Neural progenitor cell (in vitro differentiated cells): Measurements from ENCODE around the gene CADPS. TPM values are rescaled to one million over a fixed set of nuclear protein-coding genes. Genes with fewer than 3 reads are reported as not detected.

Experiments
- DNase-seq: peaks from one replicate; pipeline ENCODE4 v3.0.0-alpha.2; 2016; ENCODE audit warnings: low spot score
- H2AFZ ChIP-seq: fragments of 200-600 bp; sonication (generic); replicated peaks from 2 replicates; pipeline ENCODE4 v1.6.1; 2016; ENCODE audit warnings: antibody characterized with exemption
- H3F3A ChIP-seq: fragments of 200-600 bp; sonication (generic); 2 replicates; pipeline ENCODE4 v1.6.1; 2016; ENCODE audit warnings: antibody characterized with exemption, low read depth
- H3K27ac ChIP-seq: fragments of 200-600 bp; sonication (generic); 2 replicates; pipeline ENCODE4 v1.5.1; 2016; ENCODE audit warnings: mild to moderate bottlenecking
- H3K27me3 ChIP-seq: fragments of 200-600 bp; sonication (generic); 2 replicates; pipeline ENCODE4 v1.6.1; 2016; ENCODE audit warnings: mild to moderate bottlenecking, moderate library complexity
- H3K36me3 ChIP-seq: fragments of 200-600 bp; sonication (generic); 2 replicates; pipeline ENCODE4 v1.5.1; 2016
- H3K4me1 ChIP-seq: fragments of 200-600 bp; sonication (generic); 2 replicates; pipeline ENCODE4 v1.6.1; 2016; ENCODE audit warnings: mixed run types
- H3K4me2 ChIP-seq: fragments of 200-600 bp; sonication (generic); 2 replicates; pipeline ENCODE4 v1.6.1; 2016
- H3K4me3 ChIP-seq: fragments of 200-600 bp; sonication (generic); 2 replicates; pipeline ENCODE4 v1.5.1; 2016
- H3K79me2 ChIP-seq: fragments of 200-600 bp; sonication (generic); 2 replicates; pipeline ENCODE4 v1.6.1; 2016; ENCODE audit warnings: low read depth
- H3K9ac ChIP-seq: fragments of 200-600 bp; sonication (generic); 2 replicates; pipeline ENCODE4 v1.6.1; 2016
- H3K9me3 ChIP-seq: fragments of 200-600 bp; sonication (generic); 2 replicates; pipeline ENCODE4 v1.5.1; 2016; ENCODE audit warnings: low read depth
- H4K20me1 ChIP-seq: fragments of 200-600 bp; sonication (generic); 2 replicates; pipeline ENCODE4 v1.6.1; 2016; ENCODE audit warnings: low read depth
- H3K27ac Mint-ChIP-seq: 3 replicates; pipeline ENCODE4 v1.8.0; 2021; ENCODE audit warnings: mixed read lengths
- H3K27me3 Mint-ChIP-seq: 2 replicates; pipeline ENCODE4 v1.8.0; 2022; ENCODE audit warnings: low read depth, mild to moderate bottlenecking, inconsistent platforms, moderate library complexity, mixed read lengths; ENCODE audit not compliant: insufficient read depth
- H3K36me3 Mint-ChIP-seq: 3 replicates; pipeline ENCODE4 v1.8.0; 2021; ENCODE audit warnings: mixed read lengths
- H3K4me1 Mint-ChIP-seq: 3 replicates; pipeline ENCODE4 v1.8.0; 2021; ENCODE audit warnings: mixed read lengths
- H3K4me3 Mint-ChIP-seq: 3 replicates; pipeline ENCODE4 v1.8.0; 2021; ENCODE audit warnings: mild to moderate bottlenecking, moderate library complexity, mixed read lengths
- H3K9me3 Mint-ChIP-seq: 3 replicates; pipeline ENCODE4 v1.8.0; 2020; ENCODE audit warnings: mixed read lengths
- EZH2 ChIP-seq: fragments of 200-600 bp; sonication (generic); IDR thresholded peaks from 2 replicates; pipeline ENCODE4 v1.6.1; 2017; ENCODE audit warnings: antibody characterized with exemption, mild to moderate bottlenecking, moderate library complexity
- EZH2phosphoT487 ChIP-seq: fragments of 200-600 bp; sonication (generic); IDR thresholded peaks from 2 replicates; pipeline ENCODE4 v1.6.1; 2017; ENCODE audit warnings: antibody characterized with exemption
- total RNA-seq: library from RNA; depleted of rRNA; stranded (reverse); fragments of >200 nt; gene quantifications from 2 replicates; pipeline ENCODE4 v1.2.3, GENCODE V29; 2015; ENCODE audit warnings: low replicate concordance
- TF ChIP-seq, protein P1 (sequence below): fragments of 200-600 bp; sonication (generic); IDR thresholded peaks from 2 replicates; pipeline ENCODE4 v1.5.1; 2017; ENCODE audit warnings: antibody characterized with exemption, mild to moderate bottlenecking

The CADPS gene
- total RNA-seq, 1 donor from 2014 or later: 17.3 TPM

DNA sequence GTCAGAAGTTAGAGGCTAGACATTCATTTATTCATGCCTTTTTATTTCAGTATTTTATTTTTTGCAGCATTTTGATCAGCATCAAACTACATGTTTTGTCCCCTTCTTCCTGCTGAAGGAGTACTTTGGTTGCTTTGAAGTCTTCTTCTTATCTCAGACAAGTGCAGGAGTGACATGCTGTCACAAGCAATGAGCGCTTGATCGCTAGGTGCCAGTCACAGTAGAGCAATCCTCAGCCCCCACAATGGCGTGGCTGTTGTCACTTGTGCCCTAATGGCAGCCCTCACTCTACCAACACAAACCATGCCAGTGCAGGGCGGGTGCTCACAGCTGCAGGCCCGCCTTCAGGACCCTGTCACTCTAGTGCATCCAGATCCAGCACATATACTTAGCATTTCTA is 317.2 kb downstream of the CADPS start:
- no peak overlapping the region for H3K4me3 Mint-ChIP-seq
- H3K4me2 ChIP-seq: no peak overlapping the region
- H4K20me1 ChIP-seq: peaks cover 6% of the 10 kb centered on the region
- H2AFZ ChIP-seq: no peak overlapping the region
- H3K27ac Mint-ChIP-seq: no peak overlapping the region
- no peaks in the 10 kb centered on the region for H3F3A ChIP-seq
- H3K9ac ChIP-seq: no peak overlapping the region
- H3K36me3 ChIP-seq: no peaks in the 10 kb centered on the region
- no peaks in the 10 kb centered on the region for H3K79me2 ChIP-seq
- H3K27me3 ChIP-seq: peaks cover 12% of the 10 kb centered on the region
- H3K27me3 Mint-ChIP-seq: peaks cover 9% of the 10 kb centered on the region
- TF ChIP-seq EZH2phosphoT487: no peak
- no peak for TF ChIP-seq EZH2
- TF ChIP-seq, protein P1, sequence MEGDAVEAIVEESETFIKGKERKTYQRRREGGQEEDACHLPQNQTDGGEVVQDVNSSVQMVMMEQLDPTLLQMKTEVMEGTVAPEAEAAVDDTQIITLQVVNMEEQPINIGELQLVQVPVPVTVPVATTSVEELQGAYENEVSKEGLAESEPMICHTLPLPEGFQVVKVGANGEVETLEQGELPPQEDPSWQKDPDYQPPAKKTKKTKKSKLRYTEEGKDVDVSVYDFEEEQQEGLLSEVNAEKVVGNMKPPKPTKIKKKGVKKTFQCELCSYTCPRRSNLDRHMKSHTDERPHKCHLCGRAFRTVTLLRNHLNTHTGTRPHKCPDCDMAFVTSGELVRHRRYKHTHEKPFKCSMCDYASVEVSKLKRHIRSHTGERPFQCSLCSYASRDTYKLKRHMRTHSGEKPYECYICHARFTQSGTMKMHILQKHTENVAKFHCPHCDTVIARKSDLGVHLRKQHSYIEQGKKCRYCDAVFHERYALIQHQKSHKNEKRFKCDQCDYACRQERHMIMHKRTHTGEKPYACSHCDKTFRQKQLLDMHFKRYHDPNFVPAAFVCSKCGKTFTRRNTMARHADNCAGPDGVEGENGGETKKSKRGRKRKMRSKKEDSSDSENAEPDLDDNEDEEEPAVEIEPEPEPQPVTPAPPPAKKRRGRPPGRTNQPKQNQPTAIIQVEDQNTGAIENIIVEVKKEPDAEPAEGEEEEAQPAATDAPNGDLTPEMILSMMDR: no peak
- no peaks in the 10 kb centered on the region for H3K4me1 ChIP-seq
- no peaks in the 10 kb centered on the region for H3K9me3 Mint-ChIP-seq
- H3K9me3 ChIP-seq: no peaks in the 10 kb centered on the region
- peaks cover 7% of the 10 kb centered on the region for H3K4me1 Mint-ChIP-seq
- H3K36me3 Mint-ChIP-seq: no peaks in the 10 kb centered on the region
- no peak overlapping the region for H3K27ac ChIP-seq
- H3K4me3 ChIP-seq: no peak overlapping the region
- no peak for DNase-seq

DNA sequence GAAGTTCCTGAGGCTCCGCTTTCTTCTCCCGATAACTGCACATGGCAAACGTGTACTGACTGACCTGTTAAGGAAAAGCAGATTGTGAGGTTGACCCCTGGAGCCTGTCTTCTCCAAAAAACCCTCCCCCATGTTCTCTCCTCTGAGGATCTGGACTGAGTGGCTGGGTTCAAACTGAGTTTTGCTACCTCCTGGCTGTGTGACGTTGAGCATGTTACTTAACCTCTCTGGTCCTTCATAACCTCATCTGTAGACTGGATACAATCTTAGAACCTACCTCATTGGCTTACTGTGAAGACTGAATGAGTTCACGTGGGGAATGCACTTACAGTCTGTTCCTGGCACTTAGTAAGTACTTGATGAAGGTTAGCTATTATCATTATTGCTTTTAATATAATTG is 317.8 kb downstream of the CADPS start:
- Mint-ChIP-seq H3K4me3 (no peak overlapping the region), H3K9me3 (no peaks in the 10 kb centered on the region), H3K27me3 (peaks cover 9% of the 10 kb centered on the region), H3K36me3 (no peaks in the 10 kb centered on the region), H3K27ac (no peak overlapping the region), H3K4me1 (peaks cover 7% of the 10 kb centered on the region)
- Histone ChIP-seq H2AFZ (no peak overlapping the region), H4K20me1 (peaks cover 6% of the 10 kb centered on the region), H3K79me2 (no peaks in the 10 kb centered on the region), H3K27ac (no peak overlapping the region), H3K9ac (no peak overlapping the region), H3K9me3 (no peaks in the 10 kb centered on the region), H3F3A (no peaks in the 10 kb centered on the region), H3K4me2 (no peak overlapping the region), H3K4me3 (no peak overlapping the region), H3K36me3 (no peaks in the 10 kb centered on the region), H3K4me1 (no peaks in the 10 kb centered on the region), H3K27me3 (peaks cover 12% of the 10 kb centered on the region)
- TF ChIP-seq EZH2phosphoT487: no peak
- TF ChIP-seq EZH2: no peak
- TF ChIP-seq, protein P1: no peak
- DNase-seq: no peak

DNA sequence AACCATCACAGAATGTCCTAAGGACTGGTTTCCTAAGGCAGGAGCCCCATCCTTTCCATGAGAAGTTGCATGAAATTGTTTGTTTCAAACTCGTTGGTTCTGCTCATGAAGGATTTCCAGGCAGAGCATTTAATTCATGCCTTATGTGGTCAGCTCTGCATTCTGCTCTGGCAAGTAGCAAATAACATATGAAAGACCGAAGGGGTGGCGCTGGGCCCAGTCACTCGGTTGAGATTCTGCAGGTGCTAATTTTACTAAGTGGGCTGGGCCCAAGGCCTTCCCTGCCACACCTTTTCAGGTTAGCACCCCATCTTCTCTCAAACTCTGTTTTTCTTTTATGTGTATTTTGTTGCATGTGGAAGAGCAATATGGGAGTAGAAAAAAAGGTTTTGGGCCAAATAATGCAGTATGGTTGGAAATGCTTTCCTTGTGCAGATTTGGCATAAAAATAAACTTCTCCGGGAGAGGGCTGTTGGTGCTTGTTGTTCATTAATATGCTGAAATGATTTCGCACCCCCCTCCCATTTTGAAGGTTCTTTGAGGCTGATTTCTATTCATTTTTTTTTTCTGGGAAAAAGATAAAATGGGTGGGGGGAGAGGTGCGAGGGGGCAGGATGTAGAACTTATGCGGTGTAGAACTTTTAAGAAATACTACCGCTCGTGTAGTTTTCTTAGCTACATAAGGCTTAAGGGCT is 318.9 kb downstream of the CADPS start:
- DNase-seq: no peak
- H3K4me3 ChIP-seq: no peak overlapping the region
- H3K27me3 Mint-ChIP-seq: peaks cover 9% of the 10 kb centered on the region
- H4K20me1 ChIP-seq: peaks cover 6% of the 10 kb centered on the region
- H3F3A ChIP-seq: no peaks in the 10 kb centered on the region
- H3K4me1 ChIP-seq: no peaks in the 10 kb centered on the region
- peaks cover 12% of the 10 kb centered on the region for H3K27me3 ChIP-seq
- no peaks in the 10 kb centered on the region for H3K9me3 Mint-ChIP-seq
- no peak overlapping the region for H3K4me2 ChIP-seq
- H3K79me2 ChIP-seq: no peaks in the 10 kb centered on the region
- no peaks in the 10 kb centered on the region for H3K9me3 ChIP-seq
- H3K4me3 Mint-ChIP-seq: no peak overlapping the region
- H3K36me3 Mint-ChIP-seq: no peaks in the 10 kb centered on the region
- H3K27ac ChIP-seq: no peak overlapping the region
- H2AFZ ChIP-seq: no peak overlapping the region
- no peaks in the 10 kb centered on the region for H3K36me3 ChIP-seq
- no peak for TF ChIP-seq EZH2
- H3K4me1 Mint-ChIP-seq: peaks cover 7% of the 10 kb centered on the region
- no peak overlapping the region for H3K9ac ChIP-seq
- no peak overlapping the region for H3K27ac Mint-ChIP-seq

DNA sequence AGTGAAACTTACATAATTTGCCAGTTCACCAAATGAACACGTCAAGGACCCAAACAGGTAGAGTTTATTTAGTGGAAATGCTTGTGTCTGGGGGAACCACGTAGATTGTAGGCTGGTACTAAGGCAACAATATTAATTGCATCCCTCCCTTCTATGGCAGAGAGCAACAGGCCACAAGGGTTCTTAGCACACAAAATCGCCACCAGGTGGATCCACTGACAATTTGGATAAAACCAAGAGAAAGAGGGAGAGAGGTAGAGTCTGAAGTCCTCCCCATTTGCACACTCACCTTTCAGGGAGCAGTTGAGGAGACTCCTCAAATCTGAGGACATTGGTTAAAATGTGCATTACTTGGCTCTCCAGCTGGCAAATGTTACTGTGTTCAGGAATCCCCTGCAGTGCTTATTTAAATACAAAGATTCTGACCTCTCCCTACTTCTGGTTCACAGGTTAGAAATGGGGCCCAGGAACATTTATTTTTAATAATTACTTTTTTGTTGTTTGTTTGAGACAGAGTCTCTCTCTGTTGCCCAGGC is 320.9 kb downstream of the CADPS start:
- H3K36me3 ChIP-seq: no peaks in the 10 kb centered on the region
- H3K4me3 Mint-ChIP-seq: no peak overlapping the region
- no peak overlapping the region for H3K27ac Mint-ChIP-seq
- no peak for TF ChIP-seq EZH2
- TF ChIP-seq, protein P1: peak; percentile 51
- no peak overlapping the region for H3K4me2 ChIP-seq
- peaks cover 6% of the 10 kb centered on the region for H4K20me1 ChIP-seq
- peak; percentile 35 for DNase-seq
- peaks cover 12% of the 10 kb centered on the region for H3K27me3 ChIP-seq
- H3F3A ChIP-seq: no peaks in the 10 kb centered on the region
- peaks cover 9% of the 10 kb centered on the region for H3K27me3 Mint-ChIP-seq
- no peaks in the 10 kb centered on the region for H3K9me3 ChIP-seq
- no peaks in the 10 kb centered on the region for H3K79me2 ChIP-seq
- no peaks in the 10 kb centered on the region for H3K4me1 ChIP-seq
- no peak overlapping the region for H3K9ac ChIP-seq
- peaks cover 3% of the 10 kb centered on the region for H3K36me3 Mint-ChIP-seq
- H2AFZ ChIP-seq: no peak overlapping the region
- no peak overlapping the region for H3K4me3 ChIP-seq
- no peaks in the 10 kb centered on the region for H3K9me3 Mint-ChIP-seq
- peaks cover 7% of the 10 kb centered on the region for H3K4me1 Mint-ChIP-seq
- H3K27ac ChIP-seq: no peak overlapping the region
